H1 (cell line): ENCODE results near the gene RFC3. TPM values are rescaled to one million over a fixed set of nuclear protein-coding genes. Genes with fewer than 3 reads are reported as not detected.

ENCODE experiments used
- CTCF ChIA-PET: fragments of 300-600 bp; sonication (Branson Sonifier 250); formaldehyde crosslinking; loops from one replicate; lab custom pipeline; 2021; ENCODE audit not compliant: partially characterized antibody; lab: Charles Lee
- POLR2A ChIA-PET: fragments of 300-600 bp; sonication (Branson Sonifier 250); formaldehyde crosslinking; loops from one replicate; lab custom pipeline; 2021; ENCODE audit warnings: inconsistent platforms; ENCODE audit not compliant: partially characterized antibody; lab: Charles Lee
- DNase-seq, 2 experiments: peaks; one replicate each; pipeline versions ENCODE4 v3.0.0 to v3.0.0-alpha.2; 2010 to 2022; ENCODE audit warnings: low spot score in 2 of 2, low read depth in 1 of 2, mixed read lengths in 1 of 2
- FAIRE-seq: peaks from 2 replicates; lab custom pipeline; 2011; peaks lifted over from hg19 to GRCh38; lab: Jason Lieb, UNC
- H2AFZ ChIP-seq: 2 replicates; pipeline ENCODE4 v1.8.1; 2012; ENCODE audit warnings: low read length, inconsistent platforms
- H2AK5ac ChIP-seq: 2 replicates; pipeline ENCODE4 v1.6.1; 2013; ENCODE audit warnings: low read depth, low read length
- H2BK120ac ChIP-seq: replicated peaks from 2 replicates; pipeline ENCODE3; 2013; ENCODE audit warnings: low read depth, low read length, inconsistent platforms
- H2BK12ac ChIP-seq: 2 replicates; pipeline ENCODE4 v1.6.1; 2013; ENCODE audit warnings: low read depth, low read length
- H2BK15ac ChIP-seq: 2 replicates; pipeline ENCODE4 v1.6.1; 2013; ENCODE audit warnings: low read length
- H2BK20ac ChIP-seq: 2 replicates; pipeline ENCODE4 v1.6.1; 2013; ENCODE audit warnings: low read length
- H2BK5ac ChIP-seq: 2 replicates; pipeline ENCODE4 v1.6.1; 2013; ENCODE audit warnings: low read depth, low read length
- H3K14ac ChIP-seq: 2 replicates; pipeline ENCODE4 v1.6.1; 2013; ENCODE audit warnings: inconsistent platforms; ENCODE audit not compliant: insufficient read length
- H3K18ac ChIP-seq: 2 replicates; pipeline ENCODE4 v1.6.1; 2013; ENCODE audit warnings: low read length; ENCODE audit errors: extremely low read depth
- H3K23ac ChIP-seq: 2 replicates; pipeline ENCODE4 v1.6.1; 2013; ENCODE audit warnings: inconsistent platforms; ENCODE audit not compliant: insufficient read length
- H3K23me2 ChIP-seq: 2 replicates; pipeline ENCODE4 v1.6.1; 2013; ENCODE audit warnings: low read depth, low read length
- H3K27ac ChIP-seq: 2 replicates; pipeline ENCODE4 v1.6.1; 2011; ENCODE audit warnings: low read depth, low read length, inconsistent platforms
- H3K27me3 ChIP-seq, 4 experiments: replicated peaks in 1 of 4; 1 replicate in 1 of 4; 2 replicates in 3 of 4; pipeline versions ENCODE4 v1.6.1 to v1.8.1; 2011 to 2013; ENCODE audit warnings: low read length in 3 of 4, mild to moderate bottlenecking in 3 of 4, inconsistent platforms in 2 of 4, mixed read lengths in 2 of 4, moderate library complexity in 1 of 4; ENCODE audit not compliant: control insufficient read depth in 3 of 4, insufficient read depth in 3 of 4; ENCODE audit errors: extremely low read depth in 1 of 4
- H3K36me3 ChIP-seq, 4 experiments: 2 replicates each; pipeline versions ENCODE4 v1.6.1 to v1.8.1; 2011 to 2013; ENCODE audit warnings: mild to moderate bottlenecking in 4 of 4, low read length in 3 of 4, moderate library complexity in 2 of 4, control low read depth in 1 of 4, inconsistent platforms in 1 of 4; ENCODE audit not compliant: insufficient read depth in 4 of 4, control insufficient read depth in 2 of 4
- H3K4ac ChIP-seq: replicated peaks from 2 replicates; pipeline ENCODE3; 2013; ENCODE audit warnings: low read length, low read depth, mixed read lengths, inconsistent platforms; ENCODE audit not compliant: insufficient read length
- H3K4me1 ChIP-seq, 4 experiments: replicated peaks in 1 of 4; 1 replicate in 1 of 4; 2 replicates in 3 of 4; pipeline versions ENCODE4 v1.6.1 to v1.8.1; 2011 to 2013; ENCODE audit warnings: low read length in 3 of 4, inconsistent platforms in 2 of 4, mixed read lengths in 1 of 4; ENCODE audit not compliant: insufficient read depth in 4 of 4, control insufficient read depth in 3 of 4
- H3K4me2 ChIP-seq, 2 experiments: 2 replicates each; pipeline versions ENCODE4 v1.6.1 to v1.8.1; 2011 to 2013; ENCODE audit warnings: low read depth in 2 of 2, low read length in 2 of 2, control low read depth in 1 of 2, inconsistent platforms in 1 of 2, mild to moderate bottlenecking in 1 of 2; ENCODE audit not compliant: insufficient read depth in 1 of 2
- H3K4me3 ChIP-seq, 4 experiments: fragments of 200-600, 300-600 bp in 1 of 4; sonication (generic), shearing (Covaris generic), sonication (Bioruptor Twin) in 1 of 4; 2 replicates each; pipeline versions ENCODE4 v1.5.1 to v1.8.1; 2011 to 2016; ENCODE audit warnings: low read length in 4 of 4, low read depth in 3 of 4, control low read depth in 2 of 4, inconsistent platforms in 2 of 4, mild to moderate bottlenecking in 2 of 4, mixed read lengths in 1 of 4, moderate library complexity in 1 of 4; ENCODE audit not compliant: insufficient read depth in 2 of 4; ENCODE audit errors: extremely low read depth in 1 of 4
- H3K56ac ChIP-seq: replicated peaks from 2 replicates; pipeline ENCODE3; 2013; ENCODE audit warnings: low read depth, mild to moderate bottlenecking, mixed read lengths, low read length, inconsistent platforms; ENCODE audit not compliant: insufficient read length
- H3K79me1 ChIP-seq: 2 replicates; pipeline ENCODE4 v1.6.1; 2013; ENCODE audit warnings: low read depth, low read length, control low read depth
- H3K79me2 ChIP-seq, 2 experiments: 2 replicates each; pipeline versions ENCODE4 v1.6.1 to v1.8.1; 2012 to 2013; ENCODE audit warnings: low read length in 2 of 2, mild to moderate bottlenecking in 2 of 2, inconsistent platforms in 1 of 2; ENCODE audit not compliant: insufficient read depth in 2 of 2, control insufficient read depth in 1 of 2
- H3K9ac ChIP-seq, 4 experiments: replicated peaks in 1 of 4; 1 replicate in 1 of 4; 2 replicates in 3 of 4; pipeline versions ENCODE4 v1.6.1 to v1.8.1; 2011 to 2013; ENCODE audit warnings: low read depth in 3 of 4, low read length in 3 of 4, control low read depth in 2 of 4, mild to moderate bottlenecking in 2 of 4, moderate library complexity in 2 of 4, inconsistent platforms in 1 of 4; ENCODE audit errors: extremely low read depth in 1 of 4
- H3K9me3 ChIP-seq, 2 experiments: 2 replicates each; pipeline versions ENCODE4 v1.6.1 to v1.8.1; 2012 to 2013; ENCODE audit warnings: mild to moderate bottlenecking in 2 of 2, moderate library complexity in 2 of 2, control low read depth in 1 of 2, inconsistent platforms in 1 of 2, low read depth in 1 of 2, low read length in 1 of 2, mixed read lengths in 1 of 2; ENCODE audit not compliant: insufficient read depth in 2 of 2
- H4K20me1 ChIP-seq, 2 experiments: replicated peaks in 1 of 2; 2 replicates each; pipeline versions ENCODE3 to v1.8.1; 2011 to 2013; ENCODE audit warnings: inconsistent platforms in 2 of 2, low read length in 2 of 2, mild to moderate bottlenecking in 1 of 2; ENCODE audit not compliant: insufficient read depth in 2 of 2, control insufficient read depth in 1 of 2
- H4K5ac ChIP-seq: 2 replicates; pipeline ENCODE4 v1.6.1; 2013; ENCODE audit warnings: low read length, low read depth, mixed read lengths, inconsistent platforms; ENCODE audit not compliant: insufficient read length
- H4K8ac ChIP-seq: 2 replicates; pipeline ENCODE4 v1.8.0; 2013; ENCODE audit warnings: mild to moderate bottlenecking, moderate library complexity, low read length, inconsistent platforms; ENCODE audit not compliant: insufficient read depth; ENCODE audit errors: extremely low read depth
- H4K91ac ChIP-seq: replicated peaks from 2 replicates; pipeline ENCODE3; 2013; ENCODE audit warnings: low read length, mixed read lengths, inconsistent platforms; ENCODE audit not compliant: insufficient read length
- BCL11A ChIP-seq, 2 experiments: IDR thresholded peaks; one replicate each; pipeline ENCODE4 v1.6.1; 2011; ENCODE audit warnings: low read depth in 2 of 2, low read length in 2 of 2, mild to moderate bottlenecking in 2 of 2
- CTBP2 ChIP-seq: IDR thresholded peaks from 2 replicates; pipeline ENCODE4 v1.7.0; 2011; ENCODE audit warnings: borderline replicate concordance, mild to moderate bottlenecking, moderate library complexity, mixed read lengths, low read length; ENCODE audit not compliant: insufficient read depth, insufficient read length
- JUND ChIP-seq: IDR thresholded peaks from 2 replicates; pipeline ENCODE4 v1.6.1; 2011; ENCODE audit warnings: mild to moderate bottlenecking, improper control_type of control experiment, low read length
- MAFK ChIP-seq: IDR thresholded peaks from 2 replicates; pipeline ENCODE4 v1.6.1; 2012; ENCODE audit warnings: low read depth, mild to moderate bottlenecking, improper control_type of control experiment, low read length
- USF2 ChIP-seq: IDR thresholded peaks from 2 replicates; pipeline ENCODE4 v1.6.1; 2011; ENCODE audit warnings: low read length, improper control_type of control experiment
- WGBS, 2 experiments: shearing (Covaris generic) in 1 of 2; methylation state at CpG; one replicate each; pipeline versions ENCODE4 v1.1.6 to v1.1.7; 2013 to 2015; ENCODE audit warnings: low lambda C conversion rate in 2 of 2, mixed read lengths in 2 of 2, inconsistent platforms in 1 of 2, low coverage in 1 of 2, missing lambda C conversion rate in 1 of 2; ENCODE audit not compliant: insufficient replicate concordance in 2 of 2, insufficient coverage in 1 of 2, insufficient read length in 1 of 2; ENCODE audit errors: extremely low coverage in 1 of 2, missing lambda C conversion rate in 1 of 2; 5-methylcytosine and 5-hydroxymethylcytosine counted together
- polyA plus RNA-seq, 7 experiments: library from polyadenylated mRNA; depleted of rRNA in 3 of 7; stranded (reverse) in 5 of 7; unstranded in 2 of 7; fragments of >200 nt in 5 of 7; fragments of 200-250 nt in 2 of 7; gene quantifications; 1 replicate in 5 of 7; 2 replicates in 1 of 7; 4 replicates in 1 of 7; pipeline versions ENCODE4 v1.2.1 to v1.2.3, GENCODE V29; 2011 to 2013; ENCODE audit warnings: missing spikeins in 2 of 7, mixed read lengths in 2 of 7
- total RNA-seq: library from RNA; stranded (reverse); fragmentation: NEBNext Ultra II Directional; extraction: Animal tissue kit (Norgen Biotek cat#: 25700); gene quantifications from 2 replicates; pipeline ENCODE4 v1.2.1, GENCODE V29; 2021

RFC3 gene
- total and polyA plus RNA-seq, 2 of the 8 experiments (the other 6 are each of a cell fraction or from before 2014, with no cell fraction given) = 26.4 to 45.6 TPM

GRCh38 chr13:33817513-33817900 is 442 bp upstream of the RFC3 start:
- Histone ChIP-seq H3K9me3 (no peaks in the 10 kb centered on the region), H4K5ac (peak overlapping the region; percentile 54), H4K20me1 (peaks cover 0 to 3% of the 10 kb centered on the region in 2 experiments), H3K9ac (peak overlapping the region in 3 of 4 experiments; percentile 67 to 85 (median 84); a peak in 5 of 7 replicates), H3K23me2 (peaks cover 4% of the 10 kb centered on the region; the same call in 1 of the 2 replicates), H3K18ac (no peak overlapping the region), H2BK12ac (no peak overlapping the region), H3K4ac (no peak overlapping the region), H4K91ac (no peak overlapping the region), H3K56ac (no peak overlapping the region), H4K8ac (no peak overlapping the region), H2BK120ac (no peak overlapping the region), H3K14ac (no peak overlapping the region), H2AFZ (peak overlapping the region; percentile 78), H2BK15ac (no peak overlapping the region), H3K4me3 (peak overlapping the region; percentile 91 to 100 (median 98)), H3K79me2 (peaks cover 0 to 41% of the 10 kb centered on the region in 2 experiments; a peak in 2 of 4 replicates), H2BK20ac (no peak overlapping the region), H3K79me1 (no peaks in the 10 kb centered on the region; the same call in 1 of the 2 replicates), H3K27ac (no peak overlapping the region), H3K23ac (no peak overlapping the region), H3K4me1 (no peaks in the 10 kb centered on the region; a peak in 1 of 7 replicates), H3K4me2 (peak overlapping the region; percentile 43 to 79), H2BK5ac (no peak overlapping the region), H2AK5ac (no peak overlapping the region), H3K36me3 (peaks cover 0 to 16% (median 8%) of the 10 kb centered on the region in 4 experiments; a peak in 6 of 8 replicates), H3K27me3 (peaks cover 0 to 1% (median 0%) of the 10 kb centered on the region in 4 experiments; a peak in 2 of 7 replicates)
- TF ChIP-seq JUND (no peak), USF2 (no peak), BCL11A (IDR thresholded peaks at IDR 0.05; ENCODE audit: low read depth in 2 of 2, low read length in 2 of 2) (no peak), MAFK (no peak), CTBP2 (no peak)
- DNase-seq (no peak), FAIRE-seq (no peak)
- ChIA-PET POLR2A (interaction anchor here (0.8 to 3.4 kb wide), 8 partner anchors 8 to 142 kb away, joined by 3 to 19 read pairs (median 3); no protein-coding TSS in a partner anchor), CTCF (interaction anchor here (0.8 kb wide), 1 partner anchor 11 kb away, joined by 3 read pairs; no protein-coding TSS in a partner anchor)
- 37% methylated on average over 5 of the region's 5 CpGs; no CpG with 5 or more reads in 1 of the 2 experiments for WGBS, 2 experiments
